SJSA1 (cell line): ENCODE results near the gene SP8. TPM values are rescaled to one million over a fixed set of nuclear protein-coding genes. Genes with fewer than 3 reads are reported as not detected.

Source experiments
- DNase-seq, 2 experiments: peaks; one replicate each; pipeline ENCODE4 v3.0.0-alpha.2; 2015 to 2020; ENCODE audit warnings: low spot score in 2 of 2, low read depth in 1 of 2
- H3K27ac ChIP-seq: fragments of 250-450 bp; sonication (Bioruptor Pico); 2 replicates; pipeline ENCODE4 v1.5.1; 2020; ENCODE audit warnings: mild to moderate bottlenecking, moderate library complexity
- H3K27me3 ChIP-seq: fragments of 250-450 bp; sonication (Bioruptor Pico); replicated peaks from 2 replicates; pipeline ENCODE4 v1.5.1; 2020; ENCODE audit warnings: mild to moderate bottlenecking, moderate library complexity
- H3K36me3 ChIP-seq: fragments of 250-450 bp; sonication (Bioruptor Pico); 2 replicates; pipeline ENCODE4 v1.5.1; 2020; ENCODE audit warnings: mild to moderate bottlenecking
- H3K4me1 ChIP-seq: fragments of 250-450 bp; sonication (Bioruptor Pico); replicated peaks from 2 replicates; pipeline ENCODE4 v1.6.1; 2021; ENCODE audit warnings: mild to moderate bottlenecking
- H3K4me3 ChIP-seq: fragments of 250-450 bp; sonication (Bioruptor Pico); 2 replicates; pipeline ENCODE4 v1.5.1; 2020; ENCODE audit warnings: mild to moderate bottlenecking
- H3K9me3 ChIP-seq: fragments of 250-450 bp; sonication (Bioruptor Pico); replicated peaks from 2 replicates; pipeline ENCODE4 v1.5.1; 2020; ENCODE audit warnings: mild to moderate bottlenecking
- total RNA-seq: library from RNA; depleted of rRNA; stranded (reverse); fragments of >200 nt; shearing (Covaris generic); gene quantifications from 2 replicates; pipeline ENCODE4 v1.2.3, GENCODE V29; 2014

Gene SP8
- total RNA-seq, 1 experiment from 2014 or later, result not detected

GRCh38 chr7:20776214-20776911, 10.3 kb downstream of the SP8 start:
- H3K4me1 ChIP-seq, result peaks cover 6% of the 10 kb centered on the region; the same call in 1 of the 2 replicates
- H3K27me3 ChIP-seq, result peaks cover 57% of the 10 kb centered on the region
- no peak for DNase-seq
- no peak overlapping the region for H3K4me3 ChIP-seq
- peaks cover 2% of the 10 kb centered on the region; the same call in 1 of the 2 replicates for H3K9me3 ChIP-seq
- no peak overlapping the region for H3K27ac ChIP-seq
- H3K36me3 ChIP-seq, result no peaks in the 10 kb centered on the region

GRCh38 chr7:20754001-20754400, 32.7 kb downstream of the SP8 start:
- H3K4me3 ChIP-seq, result no peak overlapping the region
- DNase-seq, result no peak
- H3K27ac ChIP-seq, result no peak overlapping the region

DNA sequence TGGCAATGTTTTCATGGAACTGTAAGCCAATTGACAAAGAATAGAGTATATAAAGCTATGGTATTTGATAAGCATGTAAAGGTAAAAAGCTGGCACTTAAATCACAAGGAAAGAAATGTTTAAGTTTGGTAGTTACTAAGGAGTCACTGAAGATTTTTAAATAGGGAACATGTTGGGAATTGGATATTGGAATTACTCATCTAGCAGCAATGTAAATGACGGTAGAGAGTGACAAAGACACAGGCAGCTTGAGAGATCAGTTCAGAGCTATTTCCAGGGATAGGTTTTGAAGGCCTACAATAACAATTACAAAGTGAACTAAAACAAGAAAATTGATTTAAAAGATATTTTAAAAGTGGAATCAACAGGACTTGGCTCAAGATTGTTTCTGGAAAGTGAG, 36.8 kb downstream of the SP8 start:
- Histone ChIP-seq H3K4me3 (no peak overlapping the region), H3K4me1 (no peaks in the 10 kb centered on the region), H3K36me3 (no peaks in the 10 kb centered on the region), H3K27me3 (no peaks in the 10 kb centered on the region), H3K9me3 (no peaks in the 10 kb centered on the region), H3K27ac (no peak overlapping the region)
- DNase-seq, result no peak

More at GRCh38 chr7:20754001-20754400, 32.7 kb downstream of the SP8 start:
- Histone ChIP-seq H3K36me3 (no peaks in the 10 kb centered on the region), H3K27me3 (no peaks in the 10 kb centered on the region), H3K9me3 (no peaks in the 10 kb centered on the region; the same call in 1 of the 2 replicates), H3K4me1 (no peaks in the 10 kb centered on the region)

GRCh38 chr7:20748853-20749252, 37.8 kb downstream of the SP8 start:
- no peak for DNase-seq
- no peak overlapping the region for H3K27ac ChIP-seq
- H3K27me3 ChIP-seq, result no peaks in the 10 kb centered on the region
- H3K4me3 ChIP-seq, result no peak overlapping the region
- H3K9me3 ChIP-seq, result no peaks in the 10 kb centered on the region
- no peaks in the 10 kb centered on the region for H3K4me1 ChIP-seq
- H3K36me3 ChIP-seq, result no peaks in the 10 kb centered on the region

DNA sequence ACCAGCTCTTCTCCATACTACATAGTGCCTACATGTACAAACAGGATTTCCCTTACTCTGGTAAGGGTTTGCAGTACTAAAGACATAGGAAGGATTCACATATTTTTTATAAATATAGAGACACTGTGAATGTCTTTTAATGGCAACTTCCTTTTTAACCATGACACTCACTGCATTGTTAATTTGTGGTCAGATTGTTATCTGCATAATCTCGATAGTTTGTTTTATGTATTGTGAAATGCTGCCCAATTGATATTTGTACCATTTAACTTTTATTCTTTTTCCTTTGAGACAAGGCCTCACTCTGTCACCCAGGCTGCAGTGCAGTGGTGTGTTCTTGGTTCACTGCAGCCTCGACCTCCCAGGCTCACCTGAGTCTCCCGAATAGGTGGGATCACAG, 39.7 kb downstream of the SP8 start:
- Histone ChIP-seq H3K27ac (no peak overlapping the region), H3K36me3 (no peaks in the 10 kb centered on the region), H3K9me3 (no peaks in the 10 kb centered on the region), H3K4me1 (no peaks in the 10 kb centered on the region), H3K4me3 (no peak overlapping the region), H3K27me3 (no peaks in the 10 kb centered on the region)
- DNase-seq, result no peak

DNA sequence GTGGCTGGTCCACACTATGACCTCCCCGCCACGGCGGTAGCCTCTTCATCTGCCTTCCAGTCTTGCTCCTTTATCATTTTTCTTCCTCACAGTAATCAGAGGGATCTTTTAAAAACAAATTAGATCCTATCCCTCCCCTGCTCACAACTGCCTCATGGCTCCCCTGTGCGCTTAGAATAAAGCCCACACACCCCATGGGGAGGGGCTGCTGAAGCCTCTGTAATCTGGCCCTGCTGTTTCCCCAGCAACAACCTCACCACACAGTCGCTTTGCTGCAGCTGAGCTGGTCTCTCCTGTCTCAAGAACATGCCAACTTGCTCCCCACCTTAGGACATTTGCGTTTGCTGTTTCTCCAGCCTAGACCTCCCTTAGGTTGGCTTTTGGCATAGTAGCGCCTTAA, 41.0 kb downstream of the SP8 start:
- Histone ChIP-seq H3K4me3 (no peak overlapping the region), H3K27ac (no peak overlapping the region), H3K36me3 (no peaks in the 10 kb centered on the region), H3K9me3 (no peaks in the 10 kb centered on the region), H3K27me3 (no peaks in the 10 kb centered on the region), H3K4me1 (no peaks in the 10 kb centered on the region)
- DNase-seq, result no peak

DNA sequence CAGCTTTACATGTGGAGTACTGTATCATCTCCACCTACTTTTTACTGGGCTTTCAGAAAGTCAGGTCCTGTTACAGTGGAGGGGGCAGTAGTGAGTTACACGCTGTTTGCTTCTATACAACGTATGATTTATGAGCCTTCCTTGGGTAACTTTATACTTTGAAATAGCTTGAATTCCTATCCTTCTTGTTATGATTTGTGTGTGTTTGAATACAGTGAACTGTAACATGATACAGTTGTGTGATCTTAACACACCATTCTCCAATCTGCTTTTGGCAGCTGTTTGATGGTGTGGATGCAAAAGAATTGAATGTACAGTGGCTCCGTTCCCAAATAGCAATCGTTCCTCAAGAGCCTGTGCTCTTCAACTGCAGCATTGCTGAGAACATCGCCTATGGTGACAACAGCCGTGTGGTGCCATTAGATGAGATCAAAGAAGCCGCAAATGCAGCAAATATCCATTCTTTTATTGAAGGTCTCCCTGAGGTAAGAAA, 41.7 kb downstream of the SP8 start:
- Histone ChIP-seq H3K27ac (no peak overlapping the region), H3K4me3 (no peak overlapping the region), H3K36me3 (no peaks in the 10 kb centered on the region), H3K27me3 (no peaks in the 10 kb centered on the region), H3K9me3 (no peaks in the 10 kb centered on the region), H3K4me1 (no peaks in the 10 kb centered on the region)
- DNase-seq, result no peak

- no peaks in the 10 kb centered on the region for H3K9me3 ChIP-seq
- DNase-seq, result no peak
- H3K27me3 ChIP-seq, result no peaks in the 10 kb centered on the region
- no peak overlapping the region for H3K4me3 ChIP-seq
- no peak overlapping the region for H3K27ac ChIP-seq
- no peaks in the 10 kb centered on the region for H3K4me1 ChIP-seq
- H3K36me3 ChIP-seq, result no peaks in the 10 kb centered on the region
Measured at GRCh38 chr7:20742913-20743312, 43.8 kb downstream of the SP8 start.

DNA sequence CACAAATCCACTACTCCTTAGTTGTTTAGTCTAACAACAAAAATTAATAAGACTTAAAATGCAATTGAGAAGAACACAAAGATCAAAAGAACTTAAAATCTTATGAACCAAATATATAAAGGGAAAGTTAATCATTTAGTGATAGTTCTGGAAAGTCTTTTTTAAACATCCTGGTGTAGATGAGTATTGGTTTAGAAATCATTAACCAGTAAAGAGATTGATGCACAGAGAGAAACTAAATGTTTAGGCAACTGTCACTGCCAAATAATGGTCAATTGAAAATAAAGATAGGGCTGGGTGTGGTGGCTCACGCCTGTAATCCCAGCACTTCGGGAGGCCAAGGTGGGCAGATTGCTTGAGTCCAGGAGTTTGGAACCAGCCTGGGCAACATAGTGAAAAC, 44.9 kb downstream of the SP8 start:
- Histone ChIP-seq H3K27ac (no peak overlapping the region), H3K27me3 (no peaks in the 10 kb centered on the region), H3K9me3 (no peaks in the 10 kb centered on the region), H3K4me3 (no peak overlapping the region), H3K4me1 (no peaks in the 10 kb centered on the region), H3K36me3 (no peaks in the 10 kb centered on the region)
- DNase-seq, result no peak

DNA sequence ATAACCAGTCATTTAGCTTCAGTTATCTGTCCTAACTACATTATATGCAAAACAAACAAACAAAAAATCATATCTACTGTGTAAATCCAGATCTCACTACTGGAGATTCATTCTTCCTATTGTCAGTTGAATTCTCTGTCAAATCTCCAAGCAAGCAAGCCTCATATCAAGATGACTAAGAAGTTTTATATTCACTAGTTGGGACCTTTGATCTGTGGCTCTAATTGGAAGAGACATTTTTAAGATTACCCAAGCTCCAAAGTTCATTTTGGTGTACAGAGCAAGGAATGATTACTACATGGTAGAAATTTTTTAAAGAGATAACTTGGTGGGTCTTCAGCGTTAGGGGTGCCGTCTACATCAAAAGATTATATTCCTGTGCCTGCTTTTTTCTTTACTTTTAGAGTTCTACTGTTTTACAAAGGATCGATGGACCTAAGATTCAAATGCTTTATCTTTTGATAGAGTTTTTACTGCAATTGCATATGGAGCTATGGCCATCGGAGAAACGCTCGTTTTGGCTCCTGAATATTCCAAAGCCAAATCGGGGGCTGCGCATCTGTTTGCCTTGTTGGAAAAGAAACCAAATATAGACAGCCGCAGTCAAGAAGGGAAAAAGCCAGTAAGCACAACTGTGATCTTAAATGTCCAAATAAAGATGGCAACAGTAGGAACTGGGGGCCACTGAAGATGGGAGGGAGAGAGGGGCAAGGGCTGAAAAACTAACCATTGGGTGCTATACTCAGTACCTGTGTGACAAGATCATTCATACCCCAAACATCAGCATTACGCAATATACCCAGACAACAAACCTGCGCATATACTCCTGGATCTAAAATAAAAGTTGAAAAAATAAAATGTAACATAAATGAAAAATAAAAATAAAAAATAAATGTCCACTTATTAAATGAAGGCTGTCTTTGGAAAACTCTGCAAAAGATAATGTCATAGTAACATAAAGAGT, 47.9 kb downstream of the SP8 start:
- no peak for DNase-seq

DNA sequence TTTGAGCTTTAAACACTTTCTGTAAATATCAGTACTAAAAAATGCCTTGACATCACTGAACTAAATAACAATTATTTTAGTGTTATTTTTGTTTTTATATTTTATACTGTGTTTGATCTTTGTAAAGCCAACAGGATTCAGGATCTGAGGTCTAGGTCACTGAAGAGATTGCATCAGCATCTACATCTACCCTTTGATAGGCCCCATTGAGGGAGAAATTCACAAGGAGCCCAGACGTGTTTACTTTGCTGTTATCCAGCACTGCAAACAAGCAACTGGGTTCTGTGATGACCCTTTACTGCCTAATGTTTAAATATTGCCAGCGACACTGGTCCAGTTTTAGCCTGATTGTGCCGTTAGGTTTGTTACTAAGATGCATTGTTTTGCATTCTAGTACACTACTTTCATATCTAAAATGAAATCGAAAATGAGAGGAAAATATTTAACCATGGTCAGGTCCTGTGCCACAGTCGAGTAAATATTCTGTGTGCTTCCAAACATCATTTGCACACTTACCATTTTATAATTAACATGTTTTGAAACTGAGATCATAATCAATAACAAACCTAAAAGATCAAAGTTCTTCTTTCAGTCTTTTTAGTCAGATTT, 48.7 kb downstream of the SP8 start:
- no peak for DNase-seq
- Histone ChIP-seq H3K27ac (no peak overlapping the region), H3K4me1 (no peaks in the 10 kb centered on the region), H3K36me3 (no peaks in the 10 kb centered on the region), H3K4me3 (no peak overlapping the region), H3K9me3 (no peaks in the 10 kb centered on the region), H3K27me3 (no peaks in the 10 kb centered on the region)

More for the DNA sequence above, 47.9 kb downstream of the SP8 start:
- no peaks in the 10 kb centered on the region for H3K4me1 ChIP-seq
- no peaks in the 10 kb centered on the region for H3K36me3 ChIP-seq
- no peak overlapping the region for H3K27ac ChIP-seq
- no peaks in the 10 kb centered on the region for H3K27me3 ChIP-seq
- H3K4me3 ChIP-seq, result no peak overlapping the region
- H3K9me3 ChIP-seq, result no peaks in the 10 kb centered on the region

DNA sequence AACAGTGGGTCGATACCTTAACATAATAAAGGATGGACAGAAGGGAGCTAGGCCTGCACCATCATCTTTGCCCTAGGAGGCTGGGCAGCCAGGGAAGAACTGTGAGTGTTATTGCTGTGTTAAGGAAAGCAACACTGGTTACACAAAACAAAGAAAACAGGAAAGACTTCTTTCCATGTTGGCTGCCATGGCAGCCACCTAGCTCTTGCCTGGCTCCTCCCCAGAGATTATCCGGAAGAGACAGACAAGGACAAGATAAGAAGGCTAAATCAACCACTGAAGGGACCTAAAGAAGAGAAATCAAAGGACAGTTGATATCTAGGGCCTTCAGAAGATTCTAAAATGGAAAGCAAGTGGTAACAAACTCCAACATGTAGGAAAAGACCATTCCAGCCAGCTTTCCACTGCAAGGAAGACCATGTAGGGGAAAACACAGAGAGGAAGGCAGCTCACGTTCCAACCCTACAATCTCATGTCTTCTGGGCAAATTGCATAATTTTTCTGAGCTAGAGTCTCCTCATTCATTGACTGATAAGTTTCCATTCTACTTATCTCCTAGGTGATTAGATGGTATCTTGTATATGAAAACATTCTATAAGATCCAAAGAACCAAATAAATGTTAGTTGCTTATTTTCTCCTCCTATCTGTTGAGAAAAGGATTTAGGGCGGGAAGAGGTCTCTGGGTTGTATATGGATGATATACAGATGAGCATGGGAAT, 51.2 kb downstream of the SP8 start:
- no peaks in the 10 kb centered on the region for H3K36me3 ChIP-seq
- no peak overlapping the region for H3K4me3 ChIP-seq
- no peaks in the 10 kb centered on the region for H3K27me3 ChIP-seq
- no peak overlapping the region for H3K27ac ChIP-seq
- H3K4me1 ChIP-seq, result no peaks in the 10 kb centered on the region
- no peaks in the 10 kb centered on the region for H3K9me3 ChIP-seq
- DNase-seq, result no peak
